NCI-H128 (cell line): ENCODE results near the gene DUSP21.
"Not testable (repeated sequence)": the region's sequence is repeated elsewhere in the genome, so short reads cannot be mapped to it uniquely, and the experiment has no call there.

Source experiments
- DNase-seq: peaks from one replicate; lab custom pipeline; 2025; ENCODE audit not compliant: unreplicated experiment; lab: John Stamatoyannopoulos, UW

DUSP21 gene

GRCh38 chrX:44843753-44844152, at the start of gene DUSP21:
TSS of gene DUSP21 (plus strand) at chrX:44844021. CDS start at chrX:44844133, 112 bp downstream.
- DNase-seq: no peak

- no peak for DNase-seq
Measured at GRCh38 chrX:44795945-44796450, 47.8 kb upstream of the DUSP21 start.

GRCh38 chrX:44802613-44803012, 41.2 kb upstream of the DUSP21 start:
- no peak for DNase-seq

- DNase-seq: no peak
Measured at GRCh38 chrX:44815681-44816080, 28.1 kb upstream of the DUSP21 start.

GRCh38 chrX:44816367-44816766, 27.5 kb upstream of the DUSP21 start:
- DNase-seq: no peak

- DNase-seq: no peak
Measured at GRCh38 chrX:44817029-44817428, 26.8 kb upstream of the DUSP21 start.

GRCh38 chrX:44822601-44823000, 21.2 kb upstream of the DUSP21 start:
- DNase-seq: no peak

- not testable (repeated sequence) for DNase-seq
Measured at GRCh38 chrX:44823193-44823592, 20.6 kb upstream of the DUSP21 start.

- no peak for DNase-seq
Measured at GRCh38 chrX:44828008-44828605, 15.7 kb upstream of the DUSP21 start.

GRCh38 chrX:44829832-44830231, 14.0 kb upstream of the DUSP21 start:
- no peak for DNase-seq

- DNase-seq: no peak
Measured at GRCh38 chrX:44842550-44843317, 1.1 kb upstream of the DUSP21 start.

GRCh38 chrX:44843318-44843702, 511 bp upstream of the DUSP21 start:
- no peak for DNase-seq

GRCh38 chrX:44844204-44844603, 383 bp downstream of the DUSP21 start:
- no peak for DNase-seq

- DNase-seq: not testable (repeated sequence)
Measured at GRCh38 chrX:44850891-44851290, 7.1 kb downstream of the DUSP21 start.

GRCh38 chrX:44871114-44871645, 27.4 kb downstream of the DUSP21 start:
- DNase-seq: no peak

- no peak for DNase-seq
Measured at GRCh38 chrX:44871931-44872820, 28.4 kb downstream of the DUSP21 start.

GRCh38 chrX:44872821-44873414, 29.1 kb downstream of the DUSP21 start, which contains the start of gene KDM6A:
TSS of gene KDM6A (plus strand) at chrX:44873188. CDS start at chrX:44873552, 364 bp downstream.
- peak; percentile 90 for DNase-seq

GRCh38 chrX:44873415-44874276, 29.8 kb downstream of the DUSP21 start:
- DNase-seq: no peak

GRCh38 chrX:44874420-44875184, 30.8 kb downstream of the DUSP21 start:
- DNase-seq: no peak
